Stimulated activated naive CD8-positive, alpha-beta T cell treated with anti-CD3 and anti-CD28 coated beads, Interleukin-15, amount 100 ng/mL, for 72 hours (primary cell): ENCODE measurements around the gene EVA1B.

Source experiments
- ATAC-seq: fragments of 150-1000 bp; cut with Tn5 transposase; 2 replicates; pipeline ENCODE4 v1.10.0; 2021; ENCODE audit warnings: mild to moderate bottlenecking, moderate library complexity
- DNase-seq, 2 donors: peaks; one replicate each; pipeline ENCODE4 v3.0.0; 2021 to 2022
- H3K27ac Mint-ChIP-seq, 2 donors: one replicate each; pipeline ENCODE4 v1.8.0; 2022; ENCODE audit warnings: mild to moderate bottlenecking in 2 of 2, mixed read lengths in 2 of 2, moderate library complexity in 2 of 2
- H3K27me3 Mint-ChIP-seq: one replicate; pipeline ENCODE4 v1.8.0; 2022; ENCODE audit warnings: mixed read lengths
- H3K4me1 Mint-ChIP-seq: one replicate; pipeline ENCODE4 v1.8.0; 2022; ENCODE audit warnings: mild to moderate bottlenecking, mixed read lengths
- H3K4me3 Mint-ChIP-seq, 2 donors: one replicate each; pipeline ENCODE4 v1.8.0; 2022; ENCODE audit warnings: mild to moderate bottlenecking in 2 of 2, mixed read lengths in 2 of 2, moderate library complexity in 1 of 2
- H3K9me3 Mint-ChIP-seq, 2 donors: one replicate each; pipeline ENCODE4 v1.8.0; 2022; ENCODE audit warnings: mixed read lengths in 2 of 2

Gene EVA1B

GRCh38 chr1:36330940-36331339, 7.5 kb upstream of the EVA1B start:
- no peak for ATAC-seq
- Mint-ChIP-seq H3K27ac (no peak overlapping the region), H3K4me3 (no peak overlapping the region), H3K4me1 (peaks cover 17% of the 10 kb centered on the region), H3K9me3 (no peaks in the 10 kb centered on the region), H3K27me3 (peaks cover 20% of the 10 kb centered on the region)
- no peak for DNase-seq

GRCh38 chr1:36329817-36330216, 6.4 kb upstream of the EVA1B start:
- H3K4me1 Mint-ChIP-seq = peaks cover 20% of the 10 kb centered on the region
- H3K4me3 Mint-ChIP-seq = no peak overlapping the region
- H3K9me3 Mint-ChIP-seq = no peaks in the 10 kb centered on the region
- ATAC-seq = no peak
- H3K27ac Mint-ChIP-seq = no peak overlapping the region
- H3K27me3 Mint-ChIP-seq = peaks cover 27% of the 10 kb centered on the region
- DNase-seq = no peak

- no peak for DNase-seq
- no peak for ATAC-seq
- Mint-ChIP-seq H3K4me3 (no peak overlapping the region), H3K9me3 (no peaks in the 10 kb centered on the region), H3K4me1 (peaks cover 31% of the 10 kb centered on the region), H3K27me3 (peaks cover 27% of the 10 kb centered on the region), H3K27ac (no peak overlapping the region)
Measured at GRCh38 chr1:36328713-36329112, 5.3 kb upstream of the EVA1B start.

- Mint-ChIP-seq H3K4me1 (peaks cover 32% of the 10 kb centered on the region), H3K27ac (no peak overlapping the region)
Measured at GRCh38 chr1:36328088-36328480, 4.6 kb upstream of the EVA1B start.

GRCh38 chr1:36327421-36328087, 4.1 kb upstream of the EVA1B start:
- H3K4me1 Mint-ChIP-seq = peaks cover 32% of the 10 kb centered on the region
- no peak for DNase-seq
- no peaks in the 10 kb centered on the region for H3K9me3 Mint-ChIP-seq
- no peak overlapping the region for H3K4me3 Mint-ChIP-seq
- no peak overlapping the region for H3K27ac Mint-ChIP-seq
- H3K27me3 Mint-ChIP-seq = peaks cover 27% of the 10 kb centered on the region
- peak; percentile 20 for ATAC-seq

More at GRCh38 chr1:36328088-36328480, 4.6 kb upstream of the EVA1B start:
- no peak for ATAC-seq
- DNase-seq = no peak
- Mint-ChIP-seq H3K27me3 (peaks cover 27% of the 10 kb centered on the region), H3K4me3 (no peak overlapping the region), H3K9me3 (no peaks in the 10 kb centered on the region)

GRCh38 chr1:36326499-36326898, 3.1 kb upstream of the EVA1B start:
- DNase-seq (no peak), ATAC-seq (no peak)
- H3K4me3 Mint-ChIP-seq = no peak overlapping the region
- H3K4me1 Mint-ChIP-seq = peaks cover 38% of the 10 kb centered on the region
- no peaks in the 10 kb centered on the region for H3K9me3 Mint-ChIP-seq
- peaks cover 27% of the 10 kb centered on the region for H3K27me3 Mint-ChIP-seq
- H3K27ac Mint-ChIP-seq = no peak overlapping the region

GRCh38 chr1:36324353-36324703, 883 bp upstream of the EVA1B start:
- Mint-ChIP-seq H3K27me3 (peaks cover 34% of the 10 kb centered on the region), H3K27ac (no peak overlapping the region), H3K4me3 (peak overlapping the region; percentile 76 to 87), H3K9me3 (no peaks in the 10 kb centered on the region), H3K4me1 (peaks cover 51% of the 10 kb centered on the region)
- DNase-seq (no peak), ATAC-seq (no peak)

- peak; percentile 73 for ATAC-seq
- Mint-ChIP-seq H3K9me3 (no peaks in the 10 kb centered on the region), H3K4me1 (peaks cover 51% of the 10 kb centered on the region), H3K27ac (no peak overlapping the region), H3K27me3 (peaks cover 34% of the 10 kb centered on the region), H3K4me3 (peak overlapping the region; percentile 76 to 87)
- peak; percentile 46 to 61 for DNase-seq
Measured at GRCh38 chr1:36322786-36323635, 434 bp downstream of the EVA1B start.

GRCh38 chr1:36322041-36322785, 1.2 kb downstream of the EVA1B start:
- Mint-ChIP-seq H3K4me3 (peak overlapping the region; percentile 76 to 89), H3K4me1 (peaks cover 46% of the 10 kb centered on the region), H3K27ac (no peak overlapping the region), H3K27me3 (peaks cover 27% of the 10 kb centered on the region), H3K9me3 (no peaks in the 10 kb centered on the region)
- ATAC-seq (peak; percentile 21), DNase-seq (peak in 1 of 2 donors; percentile 13)

GRCh38 chr1:36321119-36321951, 2.1 kb downstream of the EVA1B start:
- H3K4me1 Mint-ChIP-seq = peaks cover 38% of the 10 kb centered on the region
- H3K9me3 Mint-ChIP-seq = no peaks in the 10 kb centered on the region
- ATAC-seq = peak; percentile 18
- H3K4me3 Mint-ChIP-seq = peak overlapping the region; percentile 77 to 89
- DNase-seq = peak; percentile 17 to 21
- H3K27me3 Mint-ChIP-seq = peaks cover 18% of the 10 kb centered on the region
- H3K27ac Mint-ChIP-seq = no peak overlapping the region

- peak overlapping the region; percentile 68 to 70 for H3K27ac Mint-ChIP-seq
- peak overlapping the region; percentile 77 to 89 for H3K4me3 Mint-ChIP-seq
- H3K9me3 Mint-ChIP-seq = no peaks in the 10 kb centered on the region
- DNase-seq = peak in 1 of 2 donors; percentile 21
- ATAC-seq = no peak
- peaks cover 12% of the 10 kb centered on the region for H3K27me3 Mint-ChIP-seq
- peaks cover 32% of the 10 kb centered on the region for H3K4me1 Mint-ChIP-seq
Measured at GRCh38 chr1:36320767-36321118, 2.7 kb downstream of the EVA1B start.

- Mint-ChIP-seq H3K4me1 (peaks cover 32% of the 10 kb centered on the region), H3K9me3 (no peaks in the 10 kb centered on the region), H3K27me3 (peaks cover 8% of the 10 kb centered on the region), H3K27ac (peak overlapping the region; percentile 68 to 70), H3K4me3 (peak overlapping the region; percentile 77 to 89)
- ATAC-seq = no peak
- no peak for DNase-seq
Measured at GRCh38 chr1:36320291-36320761, 3.1 kb downstream of the EVA1B start.

GRCh38 chr1:36309397-36309796, 14.0 kb downstream of the EVA1B start:
- Mint-ChIP-seq H3K4me3 (no peak overlapping the region), H3K27me3 (no peaks in the 10 kb centered on the region), H3K9me3 (no peaks in the 10 kb centered on the region), H3K4me1 (peaks cover 39% of the 10 kb centered on the region), H3K27ac (no peak overlapping the region)
- no peak for ATAC-seq
- DNase-seq = no peak

- Mint-ChIP-seq H3K4me3 (peak overlapping the region; percentile 96 to 99), H3K27me3 (no peaks in the 10 kb centered on the region), H3K4me1 (peaks cover 48% of the 10 kb centered on the region), H3K9me3 (no peaks in the 10 kb centered on the region), H3K27ac (peak overlapping the region in 1 of 2 donors; percentile 2)
- DNase-seq = no peak
- no peak for ATAC-seq
Measured at GRCh38 chr1:36307601-36308330, 15.7 kb downstream of the EVA1B start.
